Brain microvascular endothelial cell (primary cell): ENCODE data around the gene FRMD8.

Experiments
- DNase-seq: peaks from one replicate; pipeline ENCODE4 v3.0.0-alpha.2; 2020
- H3K27ac ChIP-seq: fragments of 250-450 bp; sonication (Bioruptor Pico); 2 replicates; pipeline ENCODE4 v1.5.1; 2020; ENCODE audit warnings: mild to moderate bottlenecking, moderate library complexity
- H3K27me3 ChIP-seq: fragments of 250-450 bp; sonication (Bioruptor Pico); replicated peaks from 2 replicates; pipeline ENCODE4 v1.5.1; 2020; ENCODE audit warnings: mild to moderate bottlenecking
- H3K36me3 ChIP-seq: fragments of 250-450 bp; sonication (Bioruptor Pico); replicated peaks from 2 replicates; pipeline ENCODE4 v1.5.1; 2020; ENCODE audit warnings: mild to moderate bottlenecking
- H3K4me3 ChIP-seq: 2 replicates; pipeline ENCODE4 v1.5.1; 2011; ENCODE audit warnings: low read depth, mild to moderate bottlenecking, control low read depth, low read length, moderate library complexity
- CTCF ChIP-seq: IDR thresholded peaks from 2 replicates; pipeline ENCODE4 v1.5.1; 2011; ENCODE audit warnings: low read depth, mild to moderate bottlenecking, moderate library complexity, low read length, control low read depth, inconsistent platforms; ENCODE audit errors: missing control alignments
- in situ Hi-C: cut with HindIII; loops from 2 replicates; pipeline ENCODE4 v1.10.0; 2017; ENCODE audit warnings: low sequenced_read_pairs, low pct_ligation_motif_present

FRMD8 gene

GRCh38 chr11:65355776-65356393 lies 30.6 kb upstream of the FRMD8 start:
- peaks cover 5% of the 10 kb centered on the region for H3K27me3 ChIP-seq
- DNase-seq, result peak; percentile 38
- H3K27ac ChIP-seq, result no peak overlapping the region
- TF ChIP-seq CTCF, result no peak
- in situ Hi-C loops, result no loop called here
- peaks cover 20% of the 10 kb centered on the region for H3K36me3 ChIP-seq
- peak overlapping the region; percentile 27 for H3K4me3 ChIP-seq

- in situ Hi-C loops, result no loop called here
- Histone ChIP-seq H3K36me3 (peaks cover 15% of the 10 kb centered on the region), H3K27ac (no peak overlapping the region), H3K27me3 (peaks cover 5% of the 10 kb centered on the region), H3K4me3 (no peak overlapping the region)
- no peak for DNase-seq
- TF ChIP-seq CTCF, result no peak
Observed at GRCh38 chr11:65356394-65356972, 30.0 kb upstream of the FRMD8 start.

DNA sequence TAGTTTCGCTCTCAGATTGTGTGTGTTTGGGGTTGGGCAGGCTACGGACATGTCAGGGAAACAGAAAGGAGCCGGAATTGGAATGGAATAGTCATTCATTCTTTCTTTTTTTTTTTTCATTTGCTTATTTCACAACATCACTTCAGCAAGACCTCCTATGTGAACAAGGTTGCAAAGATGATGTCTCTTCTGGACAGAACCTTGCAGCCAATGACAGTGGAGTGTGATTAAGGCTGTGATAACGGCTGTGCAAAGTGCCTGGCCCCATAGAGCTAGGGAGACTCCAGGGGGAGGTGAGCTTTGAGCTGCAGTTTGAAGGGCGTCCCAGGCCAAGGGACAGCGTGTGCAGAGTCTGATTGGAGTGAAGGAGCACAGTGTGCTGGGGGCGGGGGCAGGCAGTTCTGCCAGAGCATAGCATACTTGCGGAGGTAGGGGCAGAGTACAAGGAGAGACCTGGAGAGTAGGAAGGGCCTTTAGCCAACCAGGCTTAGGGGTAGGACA lies 28.5 kb upstream of the FRMD8 start:
- Histone ChIP-seq H3K27ac (no peak overlapping the region), H3K27me3 (peaks cover 5% of the 10 kb centered on the region), H3K4me3 (no peak overlapping the region), H3K36me3 (peaks cover 4% of the 10 kb centered on the region)
- DNase-seq, result no peak
- in situ Hi-C loops, result no loop called here
- TF ChIP-seq CTCF, result no peak

DNA sequence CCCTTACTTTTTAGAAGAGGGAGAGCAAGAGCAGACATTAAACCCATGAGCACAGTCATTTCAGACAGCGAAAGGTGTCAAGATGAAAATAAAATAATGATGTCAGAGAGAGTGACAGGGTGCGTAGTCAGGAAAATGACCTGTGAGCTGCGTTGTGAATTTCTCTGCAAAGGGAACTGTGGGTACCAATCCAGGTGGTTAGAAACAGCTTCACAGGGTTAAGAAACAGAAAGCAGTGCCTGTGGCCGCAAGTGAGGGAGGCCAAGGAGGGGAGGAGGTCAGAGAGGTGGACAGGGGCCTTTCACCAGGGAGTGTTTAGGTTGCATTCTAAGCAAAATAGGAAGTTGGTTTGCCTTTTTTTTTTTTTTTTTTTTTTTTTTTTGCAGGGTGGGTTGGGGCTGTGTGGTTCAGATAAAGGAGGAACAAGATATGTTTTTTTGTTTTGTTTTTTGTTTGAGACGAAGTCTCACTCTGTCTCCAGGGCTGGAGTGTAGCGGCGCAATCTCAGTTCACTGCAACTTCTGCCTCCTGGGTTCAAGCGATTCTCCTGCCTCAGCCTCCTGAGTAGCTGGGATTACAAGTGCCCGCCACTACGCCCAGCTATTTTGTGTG lies 24.0 kb upstream of the FRMD8 start:
- TF ChIP-seq CTCF, result no peak
- H3K27ac ChIP-seq, result no peak overlapping the region
- DNase-seq, result no peak
- no peaks in the 10 kb centered on the region for H3K36me3 ChIP-seq
- no peaks in the 10 kb centered on the region for H3K27me3 ChIP-seq
- no peak overlapping the region for H3K4me3 ChIP-seq
- in situ Hi-C loops, result no loop called here

- Histone ChIP-seq H3K36me3 (no peaks in the 10 kb centered on the region), H3K4me3 (no peak overlapping the region), H3K27ac (no peak overlapping the region), H3K27me3 (no peaks in the 10 kb centered on the region)
- TF ChIP-seq CTCF, result no peak
- in situ Hi-C loops, result no loop called here
- no peak for DNase-seq
Observed at GRCh38 chr11:65362966-65363365, 23.5 kb upstream of the FRMD8 start.
